HG03175 (cell line): ENCODE results near the gene CSN2.

ENCODE experiments used
- ATAC-seq: cut with Tn5 transposase; IDR thresholded peaks from one replicate; pipeline ENCODE4 v1.9.1; 2021; ENCODE audit warnings: mild to moderate bottlenecking, moderate library complexity; ENCODE audit not compliant: unreplicated experiment

CSN2 gene

GRCh38 chr4:69907151-69907550, 58.4 kb downstream of the CSN2 start:
- ATAC-seq = no peak
